K562 (cell line): ENCODE data around the gene MED15. TPM values are rescaled to one million over a fixed set of nuclear protein-coding genes. Genes with fewer than 3 reads are reported as not detected.

Experiments
- ATF4 ChIP-seq: fragments of 450-650 bp; formaldehyde crosslinking; IDR thresholded peaks from 2 replicates; pipeline ENCODE4 v1.4.0; 2022; ENCODE audit warnings: mild to moderate bottlenecking, moderate library complexity
- FOXA3 ChIP-seq, 2 experiments: fragments of 450-650 bp in 1 of 2; sonication (generic) in 1 of 2; formaldehyde crosslinking; IDR thresholded peaks in 1 of 2; conservative IDR thresholded peaks in 1 of 2; 2 replicates each; pipeline versions ENCODE4 v1.4.0 to v1.8.0; 2020 to 2022; ENCODE audit warnings: mild to moderate bottlenecking in 2 of 2, missing genetic modification reagents in 1 of 2
- FOXK2 ChIP-seq, 2 experiments: fragments of 450-650 bp; IDR thresholded peaks in 1 of 2; conservative IDR thresholded peaks in 1 of 2; 2 replicates each; pipeline ENCODE4 v1.6.1; 2016; ENCODE audit warnings: low read depth in 2 of 2, mild to moderate bottlenecking in 1 of 2
- POLR2G ChIP-seq: fragments of 200-400 bp; formaldehyde crosslinking; IDR thresholded peaks from 2 replicates; pipeline ENCODE4 v1.6.1; 2017; ENCODE audit warnings: low read depth, mild to moderate bottlenecking, antibody characterized with exemption, low read length, moderate library complexity
- RAD21 ChIP-seq, 2 experiments: fragments of 250-450 bp in 1 of 2; fragments of 450-650 bp in 1 of 2; sonication (Bioruptor Pico) in 1 of 2; formaldehyde crosslinking in 1 of 2; IDR thresholded peaks in 1 of 2; conservative IDR thresholded peaks in 1 of 2; 2 replicates each; pipeline versions ENCODE4 v1.4.0 to v1.8.0; 2020 to 2022; ENCODE audit warnings: mild to moderate bottlenecking in 2 of 2, moderate library complexity in 1 of 2
- RBM17 ChIP-seq: fragments of 200-400 bp; formaldehyde crosslinking; IDR thresholded peaks from 2 replicates; pipeline ENCODE4 v1.6.1; 2017; ENCODE audit warnings: low read depth, mild to moderate bottlenecking, low read length, borderline replicate concordance
- TRIM24 ChIP-seq, 2 experiments: fragments of 450-650 bp; IDR thresholded peaks; 2 replicates each; pipeline ENCODE4 v1.6.1; 2016
- ZBTB2 ChIP-seq: fragments of 450-650 bp; IDR thresholded peaks from 2 replicates; pipeline ENCODE4 v1.6.1; 2016; ENCODE audit warnings: antibody characterized with exemption
- ZHX1 ChIP-seq: fragments of 150-350 bp; conservative IDR thresholded peaks from 2 replicates; pipeline ENCODE4 v1.6.1; 2014; ENCODE audit warnings: low read length
- ZNF347 ChIP-seq: fragments of 450-650 bp; formaldehyde crosslinking; IDR thresholded peaks from 2 replicates; pipeline ENCODE4 v1.4.0; 2020; ENCODE audit warnings: low read depth, mild to moderate bottlenecking, moderate library complexity
- ZNF583 ChIP-seq: fragments of 250-450 bp; sonication (Bioruptor Pico); IDR thresholded peaks from 2 replicates; pipeline ENCODE4 v1.4.0; 2020
- ZNF696 ChIP-seq: fragments of 250-450 bp; sonication (Bioruptor Pico); conservative IDR thresholded peaks from 2 replicates; pipeline ENCODE4 v1.4.0; 2020; ENCODE audit warnings: mild to moderate bottlenecking, moderate library complexity
- ZNF717 ChIP-seq: fragments of 250-450 bp; sonication (Bioruptor Pico); IDR thresholded peaks from 2 replicates; pipeline ENCODE4 v1.5.0; 2021
- polyA plus RNA-seq, 8 experiments: library from polyadenylated mRNA; depleted of rRNA in 4 of 8; stranded (reverse) in 5 of 8; unstranded in 3 of 8; fragments of >200 nt; fragmentation: Nextera tagmentation in 2 of 8; fragmentation: Illumina TruSeq in 1 of 8; extraction: Ambion mirVana in 2 of 8; extraction: Trizol in 1 of 8; gene quantifications; 2 replicates each; pipeline versions ENCODE4 v1.2.1 to v1.2.3, GENCODE V29; 2011 to 2014; ENCODE audit warnings: inconsistent platforms in 1 of 8, missing spikeins in 1 of 8
- total RNA-seq, 7 experiments: library from RNA; depleted of rRNA in 6 of 7; stranded (reverse); fragments of >200 nt in 6 of 7; fragmentation: Illumina TruSeq in 2 of 7; extraction: Trizol in 2 of 7; gene quantifications; 2 replicates each; pipeline versions ENCODE4 v1.2.1 to v1.2.3, GENCODE V29; 2011 to 2021; ENCODE audit warnings: low replicate concordance in 1 of 7
- TF ChIP-seq, protein P1 (sequence below), 3 experiments: fragments of 200-800 bp in 1 of 3; fragments of 250-450 bp in 1 of 3; fragments of 450-650 bp in 1 of 3; sonication (Bioruptor Pico) in 1 of 3; sonication (Bioruptor generic) in 1 of 3; formaldehyde crosslinking in 1 of 3; IDR thresholded peaks; 2 replicates each; pipeline versions ENCODE4 v1.6.1 to v1.8.0; 2016 to 2022; ENCODE audit warnings: mild to moderate bottlenecking in 2 of 3, missing genetic modification characterization in 2 of 3, missing compliant biosample characterization in 1 of 3, moderate library complexity in 1 of 3

Gene MED15
- total and polyA plus RNA-seq, 9 of the 15 experiments (the other 6 are each of a cell fraction or from before 2014, with no cell fraction given) = 4.0 to 271 (median 60.1) TPM

- TF ChIP-seq, protein P1, sequence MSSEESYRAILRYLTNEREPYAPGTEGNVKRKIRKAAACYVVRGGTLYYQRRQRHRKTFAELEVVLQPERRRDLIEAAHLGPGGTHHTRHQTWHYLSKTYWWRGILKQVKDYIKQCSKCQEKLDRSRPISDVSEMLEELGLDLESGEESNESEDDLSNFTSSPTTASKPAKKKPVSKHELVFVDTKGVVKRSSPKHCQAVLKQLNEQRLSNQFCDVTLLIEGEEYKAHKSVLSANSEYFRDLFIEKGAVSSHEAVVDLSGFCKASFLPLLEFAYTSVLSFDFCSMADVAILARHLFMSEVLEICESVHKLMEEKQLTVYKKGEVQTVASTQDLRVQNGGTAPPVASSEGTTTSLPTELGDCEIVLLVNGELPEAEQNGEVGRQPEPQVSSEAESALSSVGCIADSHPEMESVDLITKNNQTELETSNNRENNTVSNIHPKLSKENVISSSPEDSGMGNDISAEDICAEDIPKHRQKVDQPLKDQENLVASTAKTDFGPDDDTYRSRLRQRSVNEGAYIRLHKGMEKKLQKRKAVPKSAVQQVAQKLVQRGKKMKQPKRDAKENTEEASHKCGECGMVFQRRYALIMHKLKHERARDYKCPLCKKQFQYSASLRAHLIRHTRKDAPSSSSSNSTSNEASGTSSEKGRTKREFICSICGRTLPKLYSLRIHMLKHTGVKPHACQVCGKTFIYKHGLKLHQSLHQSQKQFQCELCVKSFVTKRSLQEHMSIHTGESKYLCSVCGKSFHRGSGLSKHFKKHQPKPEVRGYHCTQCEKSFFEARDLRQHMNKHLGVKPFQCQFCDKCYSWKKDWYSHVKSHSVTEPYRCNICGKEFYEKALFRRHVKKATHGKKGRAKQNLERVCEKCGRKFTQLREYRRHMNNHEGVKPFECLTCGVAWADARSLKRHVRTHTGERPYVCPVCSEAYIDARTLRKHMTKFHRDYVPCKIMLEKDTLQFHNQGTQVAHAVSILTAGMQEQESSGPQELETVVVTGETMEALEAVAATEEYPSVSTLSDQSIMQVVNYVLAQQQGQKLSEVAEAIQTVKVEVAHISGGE (CRISPR knock-in tag; IDR thresholded peaks at IDR 0.05) = no peak
- TF ChIP-seq ZNF696 (CRISPR knock-in tag) (no peak), FOXK2 (conservative IDR thresholded peaks at IDR 0.05 in 1 of 2, IDR thresholded peaks at IDR 0.05 in 1 of 2; ENCODE audit: low read depth in 2 of 2) (no peak), RAD21 (CRISPR knock-in tag; conservative IDR thresholded peaks at IDR 0.05 in 1 of 2, IDR thresholded peaks at IDR 0.05 in 1 of 2) (peak in 1 of 2 experiments; percentile 39; a peak in 2 of 4 replicates), POLR2G (no peak), ATF4 (no peak), ZHX1 (no peak), ZBTB2 (no peak), FOXA3 (CRISPR knock-in tag; conservative IDR thresholded peaks at IDR 0.05 in 1 of 2, IDR thresholded peaks at IDR 0.05 in 1 of 2) (no peak; a peak in 1 of 4 replicates), ZNF717 (CRISPR knock-in tag) (no peak), RBM17 (no peak), TRIM24 (IDR thresholded peaks at IDR 0.05) (no peak), ZNF347 (CRISPR knock-in tag) (no peak), ZNF583 (0 out of 2 replicates have a peak, but pooled peaks have one; percentile 26)
These were observed 19.4 kb downstream of the MED15 start (continued) for GRCh38 chr22:20526628-20527355.
